K562 (cell line): Measurements from ENCODE around the gene SH3BGR. TPM values are rescaled to one million over a fixed set of nuclear protein-coding genes. Genes with fewer than 3 reads are reported as not detected.

Experiments used
- CHD7 ChIP-seq: fragments of 200-600 bp; sonication (generic); IDR thresholded peaks from one replicate; pipeline ENCODE4 v1.6.1; 2012; ENCODE audit warnings: mild to moderate bottlenecking, low read depth, low read length, inconsistent platforms
- CREB3L1 ChIP-seq: fragments of 450-650 bp; IDR thresholded peaks from 2 replicates; pipeline ENCODE4 v1.6.1; 2014; ENCODE audit warnings: low read depth, mild to moderate bottlenecking, moderate library complexity, borderline replicate concordance
- NEUROD1 ChIP-seq: fragments of 150-350 bp; IDR thresholded peaks from 2 replicates; pipeline ENCODE4 v1.6.1; 2014; ENCODE audit warnings: borderline replicate concordance, low read length, low read depth; ENCODE audit not compliant: partially characterized antibody
- NR2C1 ChIP-seq, 2 experiments: fragments of 450-650 bp; IDR thresholded peaks; 2 replicates each; pipeline ENCODE4 v1.6.1; 2017; ENCODE audit warnings: mild to moderate bottlenecking in 2 of 2, antibody characterized with exemption in 1 of 2, inconsistent platforms in 1 of 2, missing compliant biosample characterization in 1 of 2, missing genetic modification characterization in 1 of 2
- SIN3A ChIP-seq, 2 experiments: fragments of 150-350 bp in 1 of 2; IDR thresholded peaks; 2 replicates each; pipeline ENCODE4 v1.6.1; 2011 to 2016; ENCODE audit warnings: borderline replicate concordance in 2 of 2, low read depth in 2 of 2, low read length in 2 of 2, mild to moderate bottlenecking in 2 of 2, moderate library complexity in 2 of 2; ENCODE audit not compliant: control insufficient read depth in 1 of 2
- SNRNP70 ChIP-seq: fragments of 200-400 bp; formaldehyde crosslinking; optimal IDR thresholded peaks from 2 replicates; pipeline ENCODE3; 2017; ENCODE audit warnings: low read depth, low read length
- ZNF518B ChIP-seq: fragments of 250-450 bp; sonication (Bioruptor Pico); IDR thresholded peaks from 2 replicates; pipeline ENCODE4 v1.5.0; 2021; ENCODE audit warnings: mild to moderate bottlenecking, moderate library complexity
- ZSCAN32 ChIP-seq: fragments of 450-650 bp; formaldehyde crosslinking; IDR thresholded peaks from 2 replicates; pipeline ENCODE4 v1.4.0; 2020; ENCODE audit warnings: mild to moderate bottlenecking, moderate library complexity
- polyA plus RNA-seq, 8 experiments: library from polyadenylated mRNA; depleted of rRNA in 4 of 8; stranded (reverse) in 5 of 8; unstranded in 3 of 8; fragments of >200 nt; fragmentation: Nextera tagmentation in 2 of 8; fragmentation: Illumina TruSeq in 1 of 8; extraction: Ambion mirVana in 2 of 8; extraction: Trizol in 1 of 8; gene quantifications; 2 replicates each; pipeline versions ENCODE4 v1.2.1 to v1.2.3, GENCODE V29; 2011 to 2014; ENCODE audit warnings: inconsistent platforms in 1 of 8, missing spikeins in 1 of 8
- total RNA-seq, 7 experiments: library from RNA; depleted of rRNA in 6 of 7; stranded (reverse); fragments of >200 nt in 6 of 7; fragmentation: Illumina TruSeq in 2 of 7; extraction: Trizol in 2 of 7; gene quantifications; 2 replicates each; pipeline versions ENCODE4 v1.2.1 to v1.2.3, GENCODE V29; 2011 to 2021; ENCODE audit warnings: low replicate concordance in 1 of 7

SH3BGR gene
- total and polyA plus RNA-seq, 9 of the 15 experiments (the other 6 are each of a cell fraction or from before 2014, with no cell fraction given): 6.6 to 42.9 (median 25.6) TPM

DNA sequence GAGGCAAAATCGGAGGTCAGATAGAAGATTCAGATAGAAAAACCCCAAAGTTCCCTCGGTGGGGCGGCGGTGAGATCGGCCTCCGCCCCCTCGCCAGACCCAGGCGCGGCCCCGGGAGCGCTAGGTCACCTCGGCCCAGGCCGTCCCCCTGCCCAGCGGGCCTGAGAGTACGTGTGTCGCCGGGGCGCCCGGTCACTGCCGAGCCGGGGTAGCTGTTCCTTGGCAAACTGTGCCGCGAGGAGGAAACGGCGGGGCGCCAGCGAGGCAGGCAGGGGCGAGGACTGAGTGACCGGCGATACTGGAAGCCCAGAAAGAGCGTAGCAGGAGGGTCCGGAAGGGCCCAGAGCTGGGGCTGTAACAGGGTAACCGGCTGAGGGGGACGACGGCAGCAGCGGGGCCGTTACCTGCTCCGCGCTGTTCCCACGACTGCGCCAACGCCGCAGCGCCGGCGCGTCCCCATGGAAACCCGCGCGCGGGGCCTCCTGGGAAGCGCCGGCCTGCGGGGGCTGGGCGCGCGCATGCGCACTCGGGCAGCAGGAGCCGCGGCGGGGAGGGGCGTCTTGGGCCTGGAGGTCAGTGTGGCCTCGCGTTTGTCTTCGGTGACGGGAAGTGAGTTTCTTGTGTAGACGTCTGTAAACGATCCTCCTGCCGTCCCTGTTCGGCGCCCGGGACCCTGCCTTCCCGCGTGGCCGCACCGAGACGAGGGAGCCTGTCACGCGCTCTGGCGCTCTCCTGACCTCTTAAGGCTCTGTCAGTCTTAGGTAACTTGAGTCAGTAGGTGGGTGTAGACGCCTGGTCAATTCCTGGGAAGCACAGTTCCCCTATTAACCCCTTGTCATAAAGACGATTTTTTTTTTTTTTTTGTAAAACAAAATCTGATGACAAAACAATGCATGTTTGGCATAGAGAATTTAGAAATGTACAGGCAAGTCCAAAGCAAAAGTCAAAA lies 6.2 kb upstream of the SH3BGR start, which contains the start of gene LCA5L (continued):
- TF ChIP-seq SNRNP70 (no peak), CHD7 (no peak), SIN3A (IDR thresholded peaks at IDR 0.05; ENCODE audit: borderline replicate concordance in 2 of 2, control insufficient read depth in 1 of 2, low read depth in 2 of 2, low read length in 2 of 2) (peak; percentile 94 to 96; a peak in 3 of 4 replicates), ZNF518B (no peak), CREB3L1 (peak; percentile 83), NEUROD1 (peak; percentile 5), NR2C1 (IDR thresholded peaks at IDR 0.05) (peak; percentile 66; the same call in 1 of the 2 replicates), NR2C1 (tag; IDR thresholded peaks at IDR 0.05) (peak; percentile 62), ZSCAN32 (CRISPR knock-in tag) (no peak; the same call in 1 of the 2 replicates)
